HEK293 (cell line): ENCODE measurements around the gene MACF1.

ENCODE experiments used
- CTCF ChIA-PET: fragments of 350-600 bp; formaldehyde crosslinking; extraction: SDS; loops from one replicate; lab custom pipeline; 2021; ENCODE audit warnings: antibody characterized with exemption; lab: Yijun Ruan, JAX
- POLR2A ChIA-PET: fragments of 300-600 bp; formaldehyde crosslinking; extraction: SDS; loops from one replicate; lab custom pipeline; 2020; ENCODE audit warnings: antibody characterized with exemption, inconsistent platforms; lab: Yijun Ruan, JAX
- H3K27ac ChIP-seq: fragments of 200-500 bp; sonication (Bioruptor generic); 2 replicates; pipeline ENCODE4 v1.5.1; 2014; ENCODE audit warnings: low read depth, low read length, control low read depth, inconsistent platforms; ENCODE audit errors: extremely low read depth
- H3K36me3 ChIP-seq, 2 experiments: fragments of 200-500 bp in 1 of 2; sonication (Bioruptor generic) in 1 of 2; 1 replicate in 1 of 2; 2 replicates in 1 of 2; pipeline ENCODE4 v1.5.1; 2014 to 2017; ENCODE audit warnings: inconsistent platforms in 2 of 2, low read length in 2 of 2; ENCODE audit not compliant: control insufficient read depth in 2 of 2, insufficient read depth in 1 of 2
- H3K4me1 ChIP-seq: fragments of 200-500 bp; sonication (Bioruptor generic); 2 replicates; pipeline ENCODE4 v1.5.1; 2014; ENCODE audit warnings: mild to moderate bottlenecking, low read length, inconsistent platforms; ENCODE audit not compliant: control insufficient read depth, insufficient read depth
- H3K4me3 ChIP-seq: 2 replicates; pipeline ENCODE4 v1.5.1; 2011; ENCODE audit warnings: low read depth, mild to moderate bottlenecking, control low read depth, low read length, moderate library complexity
- H3K9me3 ChIP-seq: fragments of 200-500 bp; sonication (Bioruptor generic); 2 replicates; pipeline ENCODE4 v1.5.1; 2014; ENCODE audit warnings: low read depth, low read length, inconsistent platforms; ENCODE audit not compliant: control insufficient read depth, insufficient read depth
- EGR2 ChIP-seq: fragments of 450-650 bp; formaldehyde crosslinking; IDR thresholded peaks from 2 replicates; pipeline ENCODE4 v1.5.1; 2016; ENCODE audit warnings: low read depth, missing biosample characterization, missing genetic modification characterization
- GFI1B ChIP-seq: fragments of 450-650 bp; formaldehyde crosslinking; IDR thresholded peaks from 2 replicates; pipeline ENCODE4 v1.5.1; 2016; ENCODE audit warnings: missing biosample characterization, missing genetic modification characterization
- HOXD13 ChIP-seq: sonication (generic); formaldehyde crosslinking; IDR thresholded peaks from 2 replicates; pipeline ENCODE4 v1.8.0; 2022; ENCODE audit warnings: missing genetic modification reagents, borderline replicate concordance
- ZBTB21 ChIP-seq: fragments of 450-650 bp; formaldehyde crosslinking; IDR thresholded peaks from 2 replicates; pipeline ENCODE4 v1.5.1; 2017; ENCODE audit warnings: missing biosample characterization, missing genetic modification characterization
- ZNF221 ChIP-seq: fragments of 450-650 bp; formaldehyde crosslinking; IDR thresholded peaks from 2 replicates; pipeline ENCODE4 v1.5.1; 2017; ENCODE audit warnings: missing biosample characterization, missing genetic modification characterization, borderline replicate concordance
- ZNF366 ChIP-seq: fragments of 450-650 bp; formaldehyde crosslinking; conservative IDR thresholded peaks from 2 replicates; pipeline ENCODE4 v1.5.1; 2016; ENCODE audit warnings: missing biosample characterization, missing genetic modification characterization
- ZNF677 ChIP-seq: fragments of 450-650 bp; IDR thresholded peaks from 2 replicates; pipeline ENCODE4 v1.5.0; 2018; ENCODE audit warnings: missing biosample characterization, mild to moderate bottlenecking, missing genetic modification characterization, moderate library complexity
- TF ChIP-seq, protein P1 (sequence below): fragments of 450-650 bp; formaldehyde crosslinking; IDR thresholded peaks from 2 replicates; pipeline ENCODE4 v1.5.1; 2016; ENCODE audit warnings: missing biosample characterization, missing genetic modification characterization, borderline replicate concordance
- TF ChIP-seq, protein P2 (sequence below): fragments of 450-650 bp; formaldehyde crosslinking; IDR thresholded peaks from 2 replicates; pipeline ENCODE4 v1.5.1; 2016; ENCODE audit warnings: missing biosample characterization, missing genetic modification characterization, borderline replicate concordance
- TF ChIP-seq, protein P3 (sequence below): fragments of 450-650 bp; formaldehyde crosslinking; IDR thresholded peaks from 2 replicates; pipeline ENCODE4 v1.5.1; 2016; ENCODE audit warnings: missing biosample characterization, missing genetic modification characterization

MACF1 gene

DNA sequence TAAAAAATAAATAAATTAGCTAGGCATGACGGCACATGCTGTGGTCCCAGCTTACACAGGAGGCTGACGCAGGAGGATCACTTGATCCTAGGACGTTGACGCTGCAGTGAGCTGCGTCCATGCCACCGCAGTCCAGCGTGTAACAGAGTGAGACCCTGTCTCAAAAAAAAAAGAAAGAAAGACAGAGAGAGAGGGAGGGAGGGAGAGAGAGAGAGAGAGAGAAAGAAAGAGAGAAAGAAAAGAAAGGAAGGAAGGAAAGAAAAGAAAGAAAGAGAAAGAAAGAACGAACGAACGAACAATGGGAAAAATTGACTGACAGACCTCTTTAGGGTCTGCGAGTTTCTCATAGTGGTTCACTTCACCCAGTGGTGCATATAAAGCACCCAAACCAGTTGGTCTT is 189.2 kb downstream of the MACF1 start:
- ChIA-PET POLR2A (no interaction called here), CTCF (interaction anchor here (1.2 to 3.7 kb wide), 2 partner anchors 17 to 278 kb away, joined by 6 to 16 read pairs; no protein-coding TSS in a partner anchor)
- H3K4me1 ChIP-seq = peaks cover 9% of the 10 kb centered on the region; the same call in 1 of the 2 replicates
- TF ChIP-seq GFI1B (tag by site-specific recombination) = no peak
- TF ChIP-seq ZBTB21 = no peak
- TF ChIP-seq ZNF366 (tag by site-specific recombination) = peak; percentile 79
- TF ChIP-seq, protein P1, sequence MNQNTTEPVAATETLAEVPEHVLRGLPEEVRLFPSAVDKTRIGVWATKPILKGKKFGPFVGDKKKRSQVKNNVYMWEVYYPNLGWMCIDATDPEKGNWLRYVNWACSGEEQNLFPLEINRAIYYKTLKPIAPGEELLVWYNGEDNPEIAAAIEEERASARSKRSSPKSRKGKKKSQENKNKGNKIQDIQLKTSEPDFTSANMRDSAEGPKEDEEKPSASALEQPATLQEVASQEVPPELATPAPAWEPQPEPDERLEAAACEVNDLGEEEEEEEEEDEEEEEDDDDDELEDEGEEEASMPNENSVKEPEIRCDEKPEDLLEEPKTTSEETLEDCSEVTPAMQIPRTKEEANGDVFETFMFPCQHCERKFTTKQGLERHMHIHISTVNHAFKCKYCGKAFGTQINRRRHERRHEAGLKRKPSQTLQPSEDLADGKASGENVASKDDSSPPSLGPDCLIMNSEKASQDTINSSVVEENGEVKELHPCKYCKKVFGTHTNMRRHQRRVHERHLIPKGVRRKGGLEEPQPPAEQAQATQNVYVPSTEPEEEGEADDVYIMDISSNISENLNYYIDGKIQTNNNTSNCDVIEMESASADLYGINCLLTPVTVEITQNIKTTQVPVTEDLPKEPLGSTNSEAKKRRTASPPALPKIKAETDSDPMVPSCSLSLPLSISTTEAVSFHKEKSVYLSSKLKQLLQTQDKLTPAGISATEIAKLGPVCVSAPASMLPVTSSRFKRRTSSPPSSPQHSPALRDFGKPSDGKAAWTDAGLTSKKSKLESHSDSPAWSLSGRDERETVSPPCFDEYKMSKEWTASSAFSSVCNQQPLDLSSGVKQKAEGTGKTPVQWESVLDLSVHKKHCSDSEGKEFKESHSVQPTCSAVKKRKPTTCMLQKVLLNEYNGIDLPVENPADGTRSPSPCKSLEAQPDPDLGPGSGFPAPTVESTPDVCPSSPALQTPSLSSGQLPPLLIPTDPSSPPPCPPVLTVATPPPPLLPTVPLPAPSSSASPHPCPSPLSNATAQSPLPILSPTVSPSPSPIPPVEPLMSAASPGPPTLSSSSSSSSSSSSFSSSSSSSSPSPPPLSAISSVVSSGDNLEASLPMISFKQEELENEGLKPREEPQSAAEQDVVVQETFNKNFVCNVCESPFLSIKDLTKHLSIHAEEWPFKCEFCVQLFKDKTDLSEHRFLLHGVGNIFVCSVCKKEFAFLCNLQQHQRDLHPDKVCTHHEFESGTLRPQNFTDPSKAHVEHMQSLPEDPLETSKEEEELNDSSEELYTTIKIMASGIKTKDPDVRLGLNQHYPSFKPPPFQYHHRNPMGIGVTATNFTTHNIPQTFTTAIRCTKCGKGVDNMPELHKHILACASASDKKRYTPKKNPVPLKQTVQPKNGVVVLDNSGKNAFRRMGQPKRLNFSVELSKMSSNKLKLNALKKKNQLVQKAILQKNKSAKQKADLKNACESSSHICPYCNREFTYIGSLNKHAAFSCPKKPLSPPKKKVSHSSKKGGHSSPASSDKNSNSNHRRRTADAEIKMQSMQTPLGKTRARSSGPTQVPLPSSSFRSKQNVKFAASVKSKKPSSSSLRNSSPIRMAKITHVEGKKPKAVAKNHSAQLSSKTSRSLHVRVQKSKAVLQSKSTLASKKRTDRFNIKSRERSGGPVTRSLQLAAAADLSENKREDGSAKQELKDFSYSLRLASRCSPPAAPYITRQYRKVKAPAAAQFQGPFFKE = no peak
- no peak overlapping the region for H3K4me3 ChIP-seq
- no peak overlapping the region for H3K27ac ChIP-seq
- no peaks in the 10 kb centered on the region for H3K9me3 ChIP-seq
- H3K36me3 ChIP-seq = peaks cover 7 to 16% of the 10 kb centered on the region in 2 experiments; a peak in 2 of 3 replicates

DNA sequence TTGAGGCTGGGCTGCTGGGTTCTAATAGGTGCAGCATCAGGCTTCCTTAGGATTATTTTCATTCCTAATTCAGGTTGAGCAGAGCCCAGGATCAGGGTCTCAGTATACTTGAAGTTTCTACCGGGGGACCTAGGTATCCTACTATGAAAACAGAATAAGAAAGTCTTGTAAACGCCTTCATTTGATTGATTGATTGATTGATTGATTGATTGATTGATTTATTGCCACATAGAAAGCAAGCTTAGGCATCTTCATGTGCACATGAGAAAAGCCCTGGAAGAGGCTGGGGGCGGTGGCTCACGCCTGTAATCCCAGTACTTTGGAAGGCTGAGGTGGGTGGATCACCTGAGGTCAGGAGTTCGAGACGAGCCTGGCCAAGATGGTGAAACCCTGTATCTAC is 189.6 kb downstream of the MACF1 start:
- TF ChIP-seq ZNF366 (tag by site-specific recombination) = 0 out of 2 replicates have a peak, but pooled peaks have one; percentile 1
- no peak for TF ChIP-seq ZNF677 (tag by site-specific recombination)
- no peak for TF ChIP-seq ZNF221
- TF ChIP-seq, protein P2, sequence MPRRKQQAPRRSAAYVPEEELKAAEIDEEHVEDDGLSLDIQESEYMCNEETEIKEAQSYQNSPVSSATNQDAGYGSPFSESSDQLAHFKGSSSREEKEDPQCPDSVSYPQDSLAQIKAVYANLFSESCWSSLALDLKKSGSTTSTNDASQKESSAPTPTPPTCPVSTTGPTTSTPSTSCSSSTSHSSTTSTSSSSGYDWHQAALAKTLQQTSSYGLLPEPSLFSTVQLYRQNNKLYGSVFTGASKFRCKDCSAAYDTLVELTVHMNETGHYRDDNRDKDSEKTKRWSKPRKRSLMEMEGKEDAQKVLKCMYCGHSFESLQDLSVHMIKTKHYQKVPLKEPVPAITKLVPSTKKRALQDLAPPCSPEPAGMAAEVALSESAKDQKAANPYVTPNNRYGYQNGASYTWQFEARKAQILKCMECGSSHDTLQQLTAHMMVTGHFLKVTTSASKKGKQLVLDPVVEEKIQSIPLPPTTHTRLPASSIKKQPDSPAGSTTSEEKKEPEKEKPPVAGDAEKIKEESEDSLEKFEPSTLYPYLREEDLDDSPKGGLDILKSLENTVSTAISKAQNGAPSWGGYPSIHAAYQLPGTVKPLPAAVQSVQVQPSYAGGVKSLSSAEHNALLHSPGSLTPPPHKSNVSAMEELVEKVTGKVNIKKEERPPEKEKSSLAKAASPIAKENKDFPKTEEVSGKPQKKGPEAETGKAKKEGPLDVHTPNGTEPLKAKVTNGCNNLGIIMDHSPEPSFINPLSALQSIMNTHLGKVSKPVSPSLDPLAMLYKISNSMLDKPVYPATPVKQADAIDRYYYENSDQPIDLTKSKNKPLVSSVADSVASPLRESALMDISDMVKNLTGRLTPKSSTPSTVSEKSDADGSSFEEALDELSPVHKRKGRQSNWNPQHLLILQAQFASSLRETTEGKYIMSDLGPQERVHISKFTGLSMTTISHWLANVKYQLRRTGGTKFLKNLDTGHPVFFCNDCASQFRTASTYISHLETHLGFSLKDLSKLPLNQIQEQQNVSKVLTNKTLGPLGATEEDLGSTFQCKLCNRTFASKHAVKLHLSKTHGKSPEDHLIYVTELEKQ (tag by site-specific recombination) = peak; percentile 84
- 0 out of 2 replicates have a peak, but pooled peaks have one; percentile 11 for TF ChIP-seq EGR2 (tag by site-specific recombination)
- Histone ChIP-seq H3K9me3 (no peaks in the 10 kb centered on the region), H3K4me1 (peaks cover 12% of the 10 kb centered on the region; the same call in 1 of the 2 replicates), H3K27ac (no peak overlapping the region), H3K36me3 (peaks cover 3 to 13% of the 10 kb centered on the region in 2 experiments; a peak in 2 of 3 replicates), H3K4me3 (no peak overlapping the region)
- POLR2A ChIA-PET = interaction anchor here (1.3 kb wide), 1 partner anchor 17 kb away, joined by 4 read pairs; no protein-coding TSS in a partner anchor
- CTCF ChIA-PET = interaction anchor here (0.6 to 3.7 kb wide), 4 partner anchors 9 to 279 kb away, joined by 3 to 16 read pairs (median 4); no protein-coding TSS in a partner anchor

DNA sequence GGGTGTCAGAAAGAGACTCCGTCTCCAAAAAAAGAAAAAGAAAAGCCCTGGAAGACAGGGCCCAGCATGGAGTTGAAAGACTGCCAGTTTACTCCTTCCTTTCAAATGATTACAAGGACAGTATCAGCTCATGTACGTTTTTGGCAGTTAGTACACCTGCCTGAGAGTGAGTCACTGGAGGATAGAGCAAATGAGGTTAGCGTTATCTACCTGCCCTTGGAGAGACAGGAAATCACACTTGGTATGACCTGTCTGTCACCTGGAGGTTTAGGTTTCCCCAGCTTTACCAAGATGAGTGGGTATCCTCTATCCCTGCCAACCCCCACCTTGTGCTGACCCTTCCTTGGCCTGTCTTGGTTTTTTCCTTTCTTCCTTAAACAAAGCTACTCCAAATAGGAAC is 190.1 kb downstream of the MACF1 start:
- CTCF ChIA-PET = interaction anchor here (0.6 to 3.7 kb wide), 7 partner anchors 9 to 320 kb away, joined by 3 to 16 read pairs (median 3); no protein-coding TSS in a partner anchor
- peaks cover 0 to 9% of the 10 kb centered on the region in 2 experiments; a peak in 1 of 3 replicates for H3K36me3 ChIP-seq
- POLR2A ChIA-PET = interaction anchor here (0.6 to 1.3 kb wide), 3 partner anchors 15 to 134 kb away, joined by 4 to 6 read pairs (median 5); no protein-coding TSS in a partner anchor
- no peak overlapping the region for H3K4me3 ChIP-seq
- H3K4me1 ChIP-seq = peaks cover 12% of the 10 kb centered on the region; the same call in 1 of the 2 replicates
- no peaks in the 10 kb centered on the region for H3K9me3 ChIP-seq
- H3K27ac ChIP-seq = no peak overlapping the region
- TF ChIP-seq, protein P3, sequence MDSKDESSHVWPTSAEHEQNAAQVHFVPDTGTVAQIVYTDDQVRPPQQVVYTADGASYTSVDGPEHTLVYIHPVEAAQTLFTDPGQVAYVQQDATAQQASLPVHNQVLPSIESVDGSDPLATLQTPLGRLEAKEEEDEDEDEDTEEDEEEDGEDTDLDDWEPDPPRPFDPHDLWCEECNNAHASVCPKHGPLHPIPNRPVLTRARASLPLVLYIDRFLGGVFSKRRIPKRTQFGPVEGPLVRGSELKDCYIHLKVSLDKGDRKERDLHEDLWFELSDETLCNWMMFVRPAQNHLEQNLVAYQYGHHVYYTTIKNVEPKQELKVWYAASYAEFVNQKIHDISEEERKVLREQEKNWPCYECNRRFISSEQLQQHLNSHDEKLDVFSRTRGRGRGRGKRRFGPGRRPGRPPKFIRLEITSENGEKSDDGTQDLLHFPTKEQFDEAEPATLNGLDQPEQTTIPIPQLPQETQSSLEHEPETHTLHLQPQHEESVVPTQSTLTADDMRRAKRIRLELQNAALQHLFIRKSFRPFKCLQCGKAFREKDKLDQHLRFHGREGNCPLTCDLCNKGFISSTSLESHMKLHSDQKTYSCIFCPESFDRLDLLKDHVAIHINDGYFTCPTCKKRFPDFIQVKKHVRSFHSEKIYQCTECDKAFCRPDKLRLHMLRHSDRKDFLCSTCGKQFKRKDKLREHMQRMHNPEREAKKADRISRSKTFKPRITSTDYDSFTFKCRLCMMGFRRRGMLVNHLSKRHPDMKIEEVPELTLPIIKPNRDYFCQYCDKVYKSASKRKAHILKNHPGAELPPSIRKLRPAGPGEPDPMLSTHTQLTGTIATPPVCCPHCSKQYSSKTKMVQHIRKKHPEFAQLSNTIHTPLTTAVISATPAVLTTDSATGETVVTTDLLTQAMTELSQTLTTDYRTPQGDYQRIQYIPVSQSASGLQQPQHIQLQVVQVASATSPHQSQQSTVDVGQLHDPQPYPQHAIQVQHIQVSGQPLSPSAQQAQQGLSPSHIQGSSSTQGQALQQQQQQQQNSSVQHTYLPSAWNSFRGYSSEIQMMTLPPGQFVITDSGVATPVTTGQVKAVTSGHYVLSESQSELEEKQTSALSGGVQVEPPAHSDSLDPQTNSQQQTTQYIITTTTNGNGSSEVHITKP (tag by site-specific recombination) = peak; percentile 63
- no peak for TF ChIP-seq HOXD13 (CRISPR knock-in tag)
